HG03175 (cell line): ENCODE results near the gene TMEM132D.
A peak's percentile ranks its signal among the peaks of the same experiment; 100 is the strongest.
"Not testable (repeated sequence)": the region's sequence is repeated elsewhere in the genome, so short reads cannot be mapped to it uniquely, and the experiment has no call there.

Experiments used
- ATAC-seq: cut with Tn5 transposase; IDR thresholded peaks from one replicate; pipeline ENCODE4 v1.9.1; 2021; ENCODE audit warnings: mild to moderate bottlenecking, moderate library complexity; ENCODE audit not compliant: unreplicated experiment

Gene TMEM132D

DNA sequence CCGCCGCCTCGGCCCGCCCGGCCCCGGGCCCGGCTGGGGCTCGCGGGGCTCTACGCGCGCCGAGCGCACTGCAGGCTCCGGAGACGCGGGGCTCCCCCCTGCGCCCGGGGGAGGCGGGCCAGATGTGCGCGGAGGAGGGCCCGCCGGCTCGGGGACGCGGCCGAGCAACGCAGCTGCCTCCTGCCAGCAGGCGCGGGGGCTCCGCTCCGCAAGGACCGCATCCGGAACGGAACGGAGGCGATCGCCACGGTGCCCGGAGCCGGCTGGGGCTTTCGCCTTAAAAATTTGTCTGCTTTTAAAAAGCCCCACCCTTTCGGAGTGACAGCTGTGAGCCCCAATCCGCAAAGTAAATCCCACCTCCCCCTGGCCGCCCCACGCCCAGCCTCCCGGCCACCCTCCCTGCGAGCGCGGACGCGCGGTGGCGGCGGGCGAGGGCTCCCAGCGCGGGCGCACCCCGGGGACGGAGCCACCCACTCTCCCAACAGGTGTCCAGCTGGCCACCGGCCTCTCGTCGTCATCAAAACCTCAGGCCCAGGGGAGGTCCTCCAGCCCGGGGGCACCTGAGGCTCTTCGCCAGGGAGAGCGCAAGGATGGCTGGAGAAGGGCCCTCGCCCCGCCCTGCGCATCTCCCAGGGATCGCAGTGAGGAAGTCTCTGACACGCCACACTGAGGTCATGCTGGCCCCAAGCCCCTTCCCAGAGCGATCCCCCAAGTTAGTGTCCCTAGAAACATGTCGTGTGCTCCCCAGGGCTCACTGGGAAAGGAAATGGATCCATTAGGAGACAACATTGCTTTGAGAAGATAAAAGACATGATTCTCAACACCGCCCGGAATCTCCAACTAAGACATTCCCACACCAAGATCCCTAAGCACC is at the start of gene TMEM132D:
TSS of gene TMEM132D (minus strand) at position 70 of the 874 bp plus-strand sequence.
- no peak for ATAC-seq

DNA sequence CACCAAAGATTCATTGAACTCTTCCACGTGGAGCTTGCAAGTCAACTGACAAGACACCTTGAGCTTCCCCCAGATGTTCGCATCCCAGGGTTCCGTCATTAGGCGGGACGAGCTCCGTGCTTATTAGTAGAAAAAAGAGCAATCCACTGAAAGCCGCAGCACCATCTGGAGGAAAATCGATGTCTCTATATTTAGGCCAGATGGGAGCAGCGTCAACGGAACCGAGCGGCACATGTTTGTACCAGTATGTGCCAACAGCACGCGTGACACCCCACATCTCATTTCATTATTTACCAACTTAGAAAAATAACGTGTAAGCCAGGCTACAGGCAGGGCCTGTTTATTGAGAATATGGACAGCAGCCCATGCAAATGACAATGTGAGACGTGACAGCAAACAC is 45.8 kb upstream of the TMEM132D start:
- ATAC-seq = no peak

DNA sequence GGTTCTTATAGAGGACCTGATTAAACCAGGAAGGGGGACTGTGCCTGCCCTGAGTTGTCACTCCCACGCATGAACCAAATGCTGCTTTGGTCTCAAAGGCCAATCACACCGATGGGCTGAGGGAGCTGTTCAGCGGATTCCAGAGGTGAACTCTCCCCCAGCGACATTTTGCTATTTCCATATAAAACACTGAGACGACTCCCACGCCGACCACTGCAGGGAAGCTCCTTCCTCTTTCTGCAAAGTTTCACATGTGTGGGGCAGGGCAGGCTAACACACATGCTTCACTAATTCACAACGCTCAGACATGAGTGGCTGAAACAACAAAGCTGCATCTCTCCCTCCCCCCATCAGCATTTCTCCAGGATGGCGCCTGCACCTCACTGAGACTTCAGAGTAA is 37.8 kb upstream of the TMEM132D start:
- ATAC-seq = no peak

DNA sequence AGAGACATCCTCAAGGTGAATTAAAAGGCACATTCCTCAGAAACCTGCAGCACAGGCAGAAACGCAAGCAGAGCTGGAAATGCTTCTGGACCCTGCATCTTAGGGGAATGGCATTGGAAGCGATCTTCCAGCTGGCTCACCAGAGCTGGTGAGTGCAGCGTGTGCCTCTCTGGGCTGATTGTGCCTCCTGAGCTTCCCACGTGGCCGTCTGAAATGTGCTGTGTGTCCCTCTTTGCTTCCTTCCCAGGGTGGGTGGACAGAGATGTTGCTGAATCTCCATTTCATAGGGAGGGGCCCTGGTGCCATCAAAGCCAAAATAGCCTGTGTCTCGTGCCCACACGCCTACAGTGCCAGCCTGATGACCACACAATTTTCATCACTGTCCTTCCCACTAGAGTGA is 34.3 kb upstream of the TMEM132D start:
- no peak for ATAC-seq

DNA sequence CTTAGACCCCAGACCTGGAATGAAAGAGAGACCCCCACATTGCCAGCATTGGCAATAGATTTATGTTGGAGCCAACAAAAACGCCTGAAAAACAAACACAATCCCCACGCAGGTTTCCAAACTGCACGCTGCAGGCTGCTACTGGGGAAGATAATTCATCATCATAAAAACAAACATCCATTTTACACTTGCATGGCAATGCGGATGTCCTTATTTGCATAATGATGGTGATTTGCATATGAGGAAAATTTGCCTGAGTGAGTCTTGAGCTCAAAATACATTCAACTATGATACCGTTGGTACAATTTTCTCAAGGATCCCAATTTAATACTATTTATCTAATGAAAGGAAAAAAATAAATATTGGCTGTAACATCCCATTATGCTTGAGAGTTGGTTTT is 33.6 kb upstream of the TMEM132D start:
- ATAC-seq = no peak

DNA sequence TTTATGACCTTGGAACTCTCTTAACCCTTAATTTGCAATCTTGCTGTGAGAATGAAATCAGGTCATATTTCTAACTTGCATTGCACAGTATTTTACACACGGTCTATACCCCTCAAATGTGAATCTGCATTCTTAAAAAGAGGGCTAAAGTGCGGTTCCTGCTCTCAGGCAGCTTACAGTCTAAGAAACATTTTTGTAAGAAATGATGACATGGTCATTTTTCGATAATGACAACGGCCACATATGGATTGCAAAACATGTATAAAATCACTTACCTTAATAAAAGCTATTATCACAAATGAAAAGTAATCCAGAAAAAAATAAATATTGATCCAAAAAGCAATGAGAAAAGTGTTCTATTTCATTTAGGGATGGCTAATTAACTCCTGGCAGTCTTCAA is 24.8 kb upstream of the TMEM132D start:
- no peak for ATAC-seq

DNA sequence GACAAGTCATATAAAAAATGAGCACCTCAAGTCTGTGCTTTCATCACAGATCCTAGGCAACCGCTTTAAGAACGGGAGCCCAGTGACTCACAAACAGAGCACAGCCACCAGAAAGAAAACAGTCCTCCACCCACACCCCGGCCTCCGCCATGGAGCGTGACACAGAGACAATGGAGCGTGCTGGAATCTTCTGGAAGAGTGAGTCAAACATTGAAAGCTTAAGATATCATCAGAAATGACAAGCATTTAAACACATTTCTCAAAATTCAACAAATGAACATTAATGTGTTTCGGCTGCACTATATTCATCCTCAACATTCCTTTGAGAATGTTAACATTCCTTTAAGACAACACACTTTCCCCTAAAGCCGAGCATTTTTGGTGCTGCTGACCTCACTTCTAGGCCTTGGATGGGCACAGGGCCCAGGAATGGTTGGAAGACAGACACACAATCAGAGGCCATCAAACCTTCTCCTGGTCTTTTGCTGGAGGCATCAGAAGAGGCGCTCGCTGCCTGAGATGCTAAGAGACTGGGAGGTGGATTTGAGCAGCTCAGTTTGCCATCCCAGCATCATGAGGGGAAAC is 23.6 kb upstream of the TMEM132D start:
- ATAC-seq = no peak

DNA sequence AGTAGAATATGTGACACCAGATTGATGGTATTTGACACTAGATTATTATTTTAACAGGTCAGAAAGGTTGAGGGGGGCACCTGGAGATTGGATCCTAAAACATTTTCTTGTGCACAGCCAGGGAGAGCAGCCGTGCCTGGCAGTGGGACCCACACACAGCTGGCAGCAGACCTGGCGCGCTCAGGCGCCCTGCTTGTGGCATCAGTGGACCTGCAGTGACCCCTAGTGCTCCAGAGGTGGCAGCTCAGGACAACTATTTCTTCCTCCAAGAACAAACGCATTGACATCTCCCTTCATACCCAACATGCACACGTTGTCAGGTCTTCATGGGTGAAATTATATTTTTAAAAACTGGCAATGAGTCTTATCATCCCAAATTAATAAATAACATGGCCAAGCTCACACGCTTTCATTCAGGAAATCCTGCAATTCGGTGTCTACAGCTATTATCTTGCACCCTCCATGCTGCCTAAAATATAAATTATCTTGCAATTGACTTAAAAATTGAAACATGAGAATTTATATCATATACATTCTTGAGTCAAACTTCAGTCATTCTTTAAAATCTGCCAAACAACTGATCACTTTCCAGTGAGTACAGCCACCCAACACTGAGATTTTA is 7.7 kb upstream of the TMEM132D start:
- ATAC-seq = peak; percentile 59

DNA sequence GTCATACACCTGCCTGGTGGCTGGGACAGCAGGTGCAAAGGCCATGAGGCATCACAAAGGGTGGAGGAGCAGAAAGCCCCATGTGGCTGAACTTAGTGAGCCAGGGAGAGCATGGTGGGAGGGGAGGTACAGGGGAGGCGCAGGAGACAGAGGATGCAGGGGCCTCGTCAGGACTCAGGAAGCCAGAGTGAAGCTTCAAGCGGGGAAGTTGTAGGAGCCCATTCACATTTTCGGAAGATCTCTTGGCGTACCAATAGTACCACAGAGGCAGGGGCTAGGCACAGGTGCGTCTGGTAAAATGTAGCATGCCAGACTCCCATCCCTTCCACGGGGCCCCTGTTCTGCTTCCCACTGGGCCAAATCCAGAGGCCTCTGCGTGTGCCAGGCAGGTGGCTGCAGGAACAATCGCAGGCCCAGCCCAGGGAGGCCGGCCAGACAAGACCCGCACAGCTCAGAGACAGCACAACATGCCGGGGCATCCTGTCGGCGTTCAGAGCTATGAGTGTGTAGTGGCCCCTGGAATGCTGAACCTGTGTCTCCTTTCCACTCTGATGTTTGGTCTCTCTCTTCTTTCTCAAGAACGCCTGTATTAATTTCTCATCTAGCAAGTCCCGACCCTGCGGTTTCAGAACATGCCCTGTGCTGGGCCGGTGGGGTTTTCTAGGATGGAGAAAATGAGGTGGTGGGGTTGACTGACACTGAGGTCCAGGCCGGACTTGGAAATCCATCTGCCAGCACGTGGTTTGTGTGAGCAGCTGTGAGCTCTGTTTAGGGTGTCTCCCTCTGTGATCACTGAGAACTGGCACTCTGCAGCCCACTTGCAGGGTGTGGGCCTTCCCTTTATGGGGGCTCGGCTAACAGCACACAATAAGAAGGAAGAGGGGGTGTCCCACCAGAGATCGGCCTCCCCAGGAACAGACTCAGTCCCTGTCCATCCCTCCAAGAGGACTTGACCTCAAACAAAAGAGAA is 5.5 kb upstream of the TMEM132D start:
- no peak for ATAC-seq

DNA sequence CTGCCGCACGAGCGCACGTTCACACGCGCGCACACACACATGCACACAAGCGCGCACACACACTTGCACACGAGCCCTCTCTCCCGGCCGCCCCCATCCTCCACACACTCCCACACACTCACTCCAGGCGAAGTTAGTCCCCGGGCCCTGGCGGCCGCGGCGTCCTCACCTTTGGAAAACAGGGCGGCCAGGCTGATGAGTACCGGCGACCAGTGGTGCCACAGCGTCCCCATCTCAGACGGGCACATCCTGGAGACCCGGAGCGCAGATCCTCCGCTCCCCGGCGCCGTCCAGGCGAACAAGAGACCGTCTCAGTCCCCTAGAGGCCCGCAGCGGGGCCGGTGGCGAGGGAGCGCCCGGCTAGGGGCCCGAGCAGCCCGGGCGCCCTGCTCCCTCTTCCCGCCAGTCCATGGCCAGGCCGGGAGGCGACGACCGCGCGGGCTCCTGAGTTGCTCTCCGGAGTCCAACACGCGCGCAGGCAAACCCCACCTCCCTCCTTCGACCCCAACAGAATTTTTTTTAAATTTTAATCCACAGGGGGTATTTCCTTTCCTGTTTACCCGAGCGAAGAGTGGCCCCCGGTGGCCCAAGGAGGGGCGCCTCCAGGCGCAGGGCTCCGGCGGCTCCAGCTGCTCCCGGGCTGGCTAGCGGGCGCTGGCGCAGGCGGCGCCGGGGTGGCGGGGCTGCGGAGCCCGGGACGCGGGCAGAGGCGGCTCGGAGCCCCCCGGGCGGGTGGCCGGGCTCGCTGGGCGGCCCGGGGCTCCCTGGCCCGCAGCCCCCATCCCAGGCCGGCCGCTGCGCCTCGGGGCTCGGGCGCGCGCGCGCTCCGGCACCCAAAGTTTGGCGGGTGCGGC is 506 bp downstream of the TMEM132D start:
- no peak for ATAC-seq

DNA sequence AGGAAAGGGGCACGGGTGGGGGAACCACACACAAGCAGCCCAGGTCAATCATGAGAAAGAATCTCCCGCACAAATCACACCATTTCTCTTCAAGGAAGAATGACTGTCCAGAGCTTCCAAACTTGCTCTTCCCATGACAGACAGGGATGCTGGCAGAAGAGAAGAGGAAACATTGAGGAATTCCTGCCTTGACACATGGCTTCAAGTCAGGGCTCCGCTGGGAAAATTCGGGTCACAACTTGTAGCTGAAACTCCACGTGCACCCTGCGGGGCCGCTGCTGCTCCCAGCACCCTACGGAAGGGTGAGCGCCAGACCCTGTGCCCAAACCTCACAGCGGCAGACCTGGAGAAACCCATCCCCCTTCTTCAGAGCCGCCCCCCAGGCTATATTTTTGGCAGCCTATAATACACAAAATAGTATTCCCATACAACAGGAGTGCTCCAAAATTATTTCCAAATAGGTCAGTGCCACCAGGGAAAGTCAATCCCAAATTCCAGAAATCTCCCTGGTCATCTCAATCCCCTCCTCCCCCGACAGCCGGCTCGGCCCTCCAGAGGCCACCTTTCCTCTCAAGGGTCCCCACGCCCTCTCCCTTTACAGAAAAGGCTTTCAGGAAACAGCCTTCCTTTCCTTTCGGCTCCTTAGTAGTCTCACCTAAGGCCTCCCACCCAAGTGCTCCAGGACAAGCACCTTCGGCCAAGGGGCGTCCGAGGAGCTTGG is 1.3 kb downstream of the TMEM132D start:
- no peak for ATAC-seq

DNA sequence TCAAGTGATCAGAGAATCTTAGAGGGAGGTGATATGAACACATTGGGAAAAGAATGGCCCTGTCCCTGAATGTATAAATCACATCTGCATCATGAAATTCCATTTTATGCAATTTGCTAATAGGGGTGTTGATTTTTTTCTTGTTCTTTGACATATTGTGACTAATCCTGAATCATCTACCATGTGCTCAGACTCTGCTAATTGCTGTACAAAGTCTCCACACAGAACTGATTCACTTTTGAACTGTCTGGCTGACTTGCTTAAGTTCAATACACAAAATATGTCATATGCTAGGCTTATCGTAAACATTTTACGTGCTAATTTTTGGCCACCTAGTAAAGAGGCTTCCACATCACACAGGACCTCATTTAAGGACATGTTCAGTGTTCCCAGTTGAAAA is 2.6 kb downstream of the TMEM132D start:
- no peak for ATAC-seq

DNA sequence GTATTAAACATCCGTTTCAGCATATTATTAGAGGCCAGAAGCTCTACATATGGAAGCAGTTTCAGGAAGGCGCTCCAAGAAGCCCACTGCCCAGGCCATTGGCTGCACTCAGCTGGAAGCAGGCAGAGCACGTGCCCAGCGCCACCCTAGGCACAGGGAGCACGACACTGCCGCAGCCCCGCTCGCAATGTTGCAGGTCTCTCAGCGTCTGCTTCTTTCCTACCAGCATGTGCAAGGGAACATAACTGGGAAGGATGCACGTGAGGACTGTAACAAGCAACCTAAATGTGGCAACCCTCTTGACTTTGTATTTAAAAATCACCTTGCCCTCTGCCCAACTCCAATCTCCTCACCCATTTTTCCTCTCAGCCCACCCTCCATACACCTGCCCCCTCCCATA is 3.5 kb downstream of the TMEM132D start:
- no peak for ATAC-seq

DNA sequence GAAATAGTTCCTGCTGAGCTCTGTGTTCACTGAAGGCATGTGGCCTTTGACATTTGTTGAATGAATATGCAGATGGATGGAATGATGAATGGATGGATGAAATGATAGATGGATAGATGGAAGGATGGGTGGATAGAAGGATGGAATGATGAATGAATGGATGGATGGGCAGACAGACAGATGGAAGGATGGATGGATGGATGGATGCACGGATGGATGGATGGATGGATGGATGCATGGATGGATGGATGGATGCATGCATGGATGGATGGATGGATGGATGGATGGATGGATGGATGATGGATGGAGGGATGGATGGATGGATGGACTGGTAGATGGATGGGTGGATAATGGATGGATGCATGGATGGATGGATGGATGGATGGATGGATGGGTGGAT is 4.8 kb downstream of the TMEM132D start:
- not testable (repeated sequence) for ATAC-seq

DNA sequence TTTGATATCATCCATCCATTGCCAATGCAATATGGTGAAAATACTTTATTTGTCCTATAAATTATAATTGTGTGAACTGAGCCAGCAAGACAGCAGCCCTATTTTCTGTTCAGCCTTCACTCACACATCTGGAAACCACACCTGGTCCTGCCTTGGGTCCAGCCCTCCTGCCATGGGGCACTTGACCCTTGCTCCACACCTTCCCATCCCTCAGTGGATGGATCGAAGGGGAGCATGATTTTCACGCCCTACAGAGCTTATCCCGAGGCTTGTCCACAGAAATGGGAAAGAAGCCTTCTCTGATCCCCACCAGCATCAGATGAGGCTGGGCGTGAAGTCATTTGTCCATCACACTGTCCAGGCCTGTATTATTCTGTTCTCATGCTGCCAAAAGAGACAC is 10.1 kb downstream of the TMEM132D start:
- no peak for ATAC-seq

DNA sequence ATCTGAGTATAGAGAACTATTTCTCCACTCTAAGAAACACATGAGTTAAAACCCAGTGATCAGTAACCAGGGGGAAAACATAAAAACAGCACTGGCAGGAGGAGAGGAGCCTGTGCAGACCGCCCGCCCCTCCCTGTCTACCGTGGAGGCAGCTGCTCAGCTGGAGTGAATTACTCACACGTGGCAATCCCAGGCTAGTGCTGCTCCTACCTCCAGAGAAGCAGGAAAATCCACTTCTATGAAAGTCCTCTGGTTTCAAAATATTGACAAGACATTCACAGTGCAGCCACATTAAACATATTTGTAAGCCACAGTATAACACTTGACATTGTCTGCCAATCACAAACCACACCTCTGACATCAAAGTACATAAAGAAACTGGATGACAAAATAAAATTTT is 16.7 kb downstream of the TMEM132D start:
- no peak for ATAC-seq

DNA sequence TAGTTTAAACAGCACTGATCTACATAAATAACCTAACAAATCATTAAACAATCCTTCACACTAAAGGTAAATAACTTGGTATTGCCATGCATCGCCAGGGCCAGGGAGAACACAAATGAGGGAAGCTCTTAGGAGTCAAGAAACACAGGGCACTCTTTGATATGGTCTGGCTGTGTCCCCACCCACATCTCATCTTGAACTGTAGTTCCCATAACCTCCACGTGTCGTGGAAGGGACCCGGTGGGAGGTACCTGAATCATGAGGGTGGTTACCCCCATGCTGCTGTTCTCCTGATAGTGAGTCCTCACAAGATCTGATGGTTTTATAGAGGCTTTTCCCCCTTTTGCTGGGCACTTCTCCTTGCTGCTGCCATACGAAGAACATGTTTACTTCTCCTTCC is 17.3 kb downstream of the TMEM132D start:
- ATAC-seq = no peak

DNA sequence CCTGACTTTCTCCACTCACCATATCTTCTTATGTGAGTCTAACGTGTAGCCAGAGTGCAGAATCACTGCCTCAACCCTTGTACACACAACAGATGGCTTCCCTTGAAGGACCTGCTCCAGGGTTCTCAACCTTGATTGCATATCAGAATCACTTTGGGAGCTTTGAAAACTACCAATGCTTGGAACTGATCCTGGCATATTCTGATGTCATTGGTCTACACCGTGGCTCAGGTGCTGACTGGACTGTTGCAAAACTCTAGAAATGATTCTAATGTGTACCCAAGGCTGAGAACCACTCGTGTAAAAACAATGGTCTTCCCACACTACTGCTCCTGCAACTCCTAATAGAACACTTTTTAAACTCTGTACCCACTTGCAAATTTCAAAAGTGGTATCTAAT is 18.5 kb downstream of the TMEM132D start:
- ATAC-seq = no peak

DNA sequence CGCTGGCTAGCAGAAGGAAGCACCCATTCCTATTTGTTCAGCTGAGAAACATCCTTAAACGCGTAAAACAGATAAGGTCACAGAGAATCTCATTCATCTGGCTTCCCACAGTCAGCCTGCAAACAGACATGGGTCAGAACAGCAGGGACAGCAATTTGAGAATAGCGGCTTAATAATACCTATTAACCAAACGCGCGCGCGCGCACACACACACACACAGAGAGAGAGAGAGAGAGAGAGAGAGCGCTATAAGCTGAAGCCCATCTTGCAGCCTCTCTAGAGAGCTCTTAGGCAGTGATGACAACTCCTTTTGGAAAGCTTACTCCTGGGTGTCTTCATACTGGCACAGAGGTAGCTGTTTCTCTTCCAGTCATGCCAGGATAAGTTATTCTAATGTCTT is 26.4 kb downstream of the TMEM132D start:
- ATAC-seq = no peak
